ENCODE results near the gene GPC6.

The GPC6 gene

GRCh38 chr13:93708308-93709075, 481.9 kb downstream of the GPC6 start:
- Histone ChIP-seq H3K27me3 (ENCODE audit: low read length) (no peaks in the 10 kb centered on the region), H3K9me2 (replicated peaks; ENCODE audit: insufficient read depth, low read length) (no peaks in the 10 kb centered on the region), H3F3A (ENCODE audit: insufficient read depth) (no peaks in the 10 kb centered on the region), H3K36me3 (ENCODE audit: low read length) (no peaks in the 10 kb centered on the region), H3K9ac (ENCODE audit: low read length) (no peak overlapping the region), H3K27ac (ENCODE audit: low read depth, low read length) (no peak overlapping the region), H3K4me2 (ENCODE audit: low read depth, low read length, poor library complexity, severe bottlenecking) (no peak overlapping the region), H3K79me2 (ENCODE audit: insufficient read depth, low read length) (no peaks in the 10 kb centered on the region), H3K9me3 (ENCODE audit: insufficient read depth, low read length) (peaks cover 6% of the 10 kb centered on the region; the same call in 1 of the 2 replicates), H2AFZ (ENCODE audit: low read depth, low read length, severe bottlenecking) (no peak overlapping the region), H4K20me1 (ENCODE audit: low read depth, low read length) (no peaks in the 10 kb centered on the region), H3K4me3 (ENCODE audit: insufficient read depth, low read length, poor library complexity, severe bottlenecking) (no peak overlapping the region)
- no peak for TF ChIP-seq EZH2phosphoT487 (conservative IDR thresholded peaks at IDR 0.05; ENCODE audit: low read length)
- no peak for TF ChIP-seq CTCF (IDR thresholded peaks at IDR 0.05; ENCODE audit: insufficient read depth, low read length, poor library complexity, severe bottlenecking)

GRCh38 chr13:93709506-93710244, 483.1 kb downstream of the GPC6 start:
- no peaks in the 10 kb centered on the region for H4K20me1 ChIP-seq (ENCODE audit: low read depth, low read length)
- no peak overlapping the region for H3K9ac ChIP-seq (ENCODE audit: low read length)
- H3F3A ChIP-seq (ENCODE audit: insufficient read depth), result no peaks in the 10 kb centered on the region
- no peaks in the 10 kb centered on the region for H3K9me2 ChIP-seq (replicated peaks; ENCODE audit: insufficient read depth, low read length)
- H3K4me3 ChIP-seq (ENCODE audit: insufficient read depth, low read length, poor library complexity, severe bottlenecking), result no peak overlapping the region
- no peaks in the 10 kb centered on the region for H3K79me2 ChIP-seq (ENCODE audit: insufficient read depth, low read length)
- H3K27me3 ChIP-seq (ENCODE audit: low read length), result no peaks in the 10 kb centered on the region
- H3K9me3 ChIP-seq (ENCODE audit: insufficient read depth, low read length), result peaks cover 6% of the 10 kb centered on the region; the same call in 1 of the 2 replicates
- TF ChIP-seq EZH2phosphoT487 (conservative IDR thresholded peaks at IDR 0.05; ENCODE audit: low read length), result no peak
- no peak for TF ChIP-seq CTCF (IDR thresholded peaks at IDR 0.05; ENCODE audit: insufficient read depth, low read length, poor library complexity, severe bottlenecking)
- no peak overlapping the region for H2AFZ ChIP-seq (ENCODE audit: low read depth, low read length, severe bottlenecking)
- H3K36me3 ChIP-seq (ENCODE audit: low read length), result no peaks in the 10 kb centered on the region
- H3K4me2 ChIP-seq (ENCODE audit: low read depth, low read length, poor library complexity, severe bottlenecking), result no peak overlapping the region
- H3K27ac ChIP-seq (ENCODE audit: low read depth, low read length), result no peak overlapping the region

- no peak for TF ChIP-seq EZH2phosphoT487 (conservative IDR thresholded peaks at IDR 0.05; ENCODE audit: low read length)
- peaks cover 4% of the 10 kb centered on the region; the same call in 1 of the 2 replicates for H3K9me3 ChIP-seq (ENCODE audit: insufficient read depth, low read length)
- no peak overlapping the region for H3K4me3 ChIP-seq (ENCODE audit: insufficient read depth, low read length, poor library complexity, severe bottlenecking)
- H3K27me3 ChIP-seq (ENCODE audit: low read length), result no peaks in the 10 kb centered on the region
- H2AFZ ChIP-seq (ENCODE audit: low read depth, low read length, severe bottlenecking), result no peak overlapping the region
- H3F3A ChIP-seq (ENCODE audit: insufficient read depth), result no peaks in the 10 kb centered on the region
- no peaks in the 10 kb centered on the region for H4K20me1 ChIP-seq (ENCODE audit: low read depth, low read length)
- no peak overlapping the region for H3K27ac ChIP-seq (ENCODE audit: low read depth, low read length)
- H3K79me2 ChIP-seq (ENCODE audit: insufficient read depth, low read length), result no peaks in the 10 kb centered on the region
- H3K9ac ChIP-seq (ENCODE audit: low read length), result no peak overlapping the region
- no peaks in the 10 kb centered on the region for H3K36me3 ChIP-seq (ENCODE audit: low read length)
- no peak overlapping the region for H3K4me2 ChIP-seq (ENCODE audit: low read depth, low read length, poor library complexity, severe bottlenecking)
- no peaks in the 10 kb centered on the region for H3K9me2 ChIP-seq (replicated peaks; ENCODE audit: insufficient read depth, low read length)
Observed at GRCh38 chr13:93714171-93714570, 487.6 kb downstream of the GPC6 start.

GRCh38 chr13:93715866-93716265, 489.3 kb downstream of the GPC6 start:
- Histone ChIP-seq H3K4me2 (ENCODE audit: low read depth, low read length, poor library complexity, severe bottlenecking) (no peak overlapping the region), H3K27ac (ENCODE audit: low read depth, low read length) (no peak overlapping the region), H3K79me2 (ENCODE audit: insufficient read depth, low read length) (no peaks in the 10 kb centered on the region), H4K20me1 (ENCODE audit: low read depth, low read length) (no peaks in the 10 kb centered on the region), H3F3A (ENCODE audit: insufficient read depth) (no peaks in the 10 kb centered on the region), H3K27me3 (ENCODE audit: low read length) (no peaks in the 10 kb centered on the region), H3K4me3 (ENCODE audit: insufficient read depth, low read length, poor library complexity, severe bottlenecking) (no peak overlapping the region), H3K9ac (ENCODE audit: low read length) (no peak overlapping the region), H3K9me3 (ENCODE audit: insufficient read depth, low read length) (peaks cover 4% of the 10 kb centered on the region; the same call in 1 of the 2 replicates), H2AFZ (ENCODE audit: low read depth, low read length, severe bottlenecking) (no peak overlapping the region), H3K9me2 (replicated peaks; ENCODE audit: insufficient read depth, low read length) (no peaks in the 10 kb centered on the region), H3K36me3 (ENCODE audit: low read length) (no peaks in the 10 kb centered on the region)
- TF ChIP-seq CTCF (IDR thresholded peaks at IDR 0.05; ENCODE audit: insufficient read depth, low read length, poor library complexity, severe bottlenecking) (no peak), EZH2phosphoT487 (conservative IDR thresholded peaks at IDR 0.05; ENCODE audit: low read length) (no peak)
